HCT116 (cell line): ENCODE results near the gene ARL14. TPM values are rescaled to one million over a fixed set of nuclear protein-coding genes. Genes with fewer than 3 reads are reported as not detected.

ENCODE experiments used
- ATAC-seq: fragments of 200-7000 bp; cut with Tn5 transposase; 2 replicates; pipeline ENCODE4 v1.9.1; 2020; ENCODE audit warnings: mild to moderate bottlenecking, moderate library complexity
- BruUV-seq: library from RNA; stranded (reverse); fragments of 400-500 nt; replicated peaks from 2 replicates; lab custom pipeline; 2021; lab: Mats Ljungman, UMichigan
- CTCF ChIA-PET: fragments of 300-600 bp; sonication (Branson Sonifier 250); formaldehyde crosslinking; loops from one replicate; lab custom pipeline; 2021; ENCODE audit warnings: antibody characterized with exemption; lab: Charles Lee
- POLR2A ChIA-PET: fragments of 300-600, 350-600 bp; sonication (Branson Sonifier 250); formaldehyde crosslinking; loops from one replicate; lab custom pipeline; 2021; ENCODE audit warnings: antibody characterized with exemption; lab: Charles Lee
- RAD21 ChIA-PET, 2 experiments: fragments of 300-600 bp; sonication (Branson Sonifier 250); formaldehyde crosslinking; loops; one replicate each; lab custom pipeline; 2023; ENCODE audit warnings: low total read pairs in 2 of 2; ENCODE audit not compliant: uncharacterized antibody in 2 of 2, unreplicated experiment in 2 of 2, low non-redundant PET in 1 of 2; lab: Charles Lee
- DNase-seq: peaks from one replicate; pipeline ENCODE4 v3.0.0-alpha.2; 2010; ENCODE audit warnings: low read depth, low spot score
- H2AFZ ChIP-seq: fragments of 200-600 bp; shearing (Covaris generic), sonication (generic); 2 replicates; pipeline ENCODE4 v1.6.1; 2017; ENCODE audit warnings: low read depth, mixed run types, mixed read lengths, antibody characterized with exemption, low read length; ENCODE audit not compliant: poor library complexity, severe bottlenecking
- H3K27ac ChIP-seq: 2 replicates; pipeline ENCODE4 v1.5.1; 2012; ENCODE audit warnings: low read depth, low read length
- H3K27me3 ChIP-seq: fragments of 200-600 bp; sonication (generic); 2 replicates; pipeline ENCODE4 v1.6.1; 2016; ENCODE audit warnings: mixed run types, low read length, mixed read lengths; ENCODE audit not compliant: insufficient read depth
- H3K36me3 ChIP-seq, 2 experiments: fragments of 200-500 bp in 1 of 2; fragments of 200-600 bp in 1 of 2; sonication (Bioruptor generic) in 1 of 2; sonication (generic) in 1 of 2; 2 replicates each; pipeline versions ENCODE4 v1.5.1 to v1.6.1; 2014 to 2016; ENCODE audit warnings: low read length in 2 of 2, inconsistent platforms in 1 of 2, mixed read lengths in 1 of 2, mixed run types in 1 of 2; ENCODE audit not compliant: insufficient read depth in 2 of 2, control insufficient read depth in 1 of 2
- H3K4me1 ChIP-seq, 2 experiments: fragments of 200-600 bp in 1 of 2; sonication (generic) in 1 of 2; 2 replicates each; pipeline versions ENCODE4 v1.5.1 to v1.6.1; 2012 to 2017; ENCODE audit warnings: low read length in 2 of 2, inconsistent platforms in 1 of 2, mild to moderate bottlenecking in 1 of 2, mixed read lengths in 1 of 2, mixed run types in 1 of 2, moderate library complexity in 1 of 2; ENCODE audit not compliant: insufficient read depth in 2 of 2, control insufficient read depth in 1 of 2
- H3K4me2 ChIP-seq: fragments of 200-600 bp; sonication (generic); 2 replicates; pipeline ENCODE4 v1.6.1; 2017; ENCODE audit warnings: mixed run types, low read length, mixed read lengths
- H3K4me3 ChIP-seq, 2 experiments: fragments of 200-600 bp in 1 of 2; sonication (generic) in 1 of 2; replicated peaks in 1 of 2; 2 replicates each; pipeline ENCODE4 v1.5.1; 2011 to 2016; ENCODE audit warnings: low read length in 2 of 2, control low read depth in 1 of 2, low read depth in 1 of 2, mild to moderate bottlenecking in 1 of 2, mixed read lengths in 1 of 2, mixed run types in 1 of 2
- H3K79me2 ChIP-seq: fragments of 200-600 bp; sonication (generic); 2 replicates; pipeline ENCODE4 v1.6.1; 2017; ENCODE audit warnings: mild to moderate bottlenecking, mixed run types, low read length, moderate library complexity, mixed read lengths; ENCODE audit not compliant: insufficient read depth
- H3K9ac ChIP-seq: fragments of 200-600 bp; sonication (generic); 2 replicates; pipeline ENCODE4 v1.6.1; 2016; ENCODE audit warnings: low read length, mixed read lengths
- H3K9me2 ChIP-seq: fragments of 200-600 bp; sonication (generic), shearing (Covaris generic); 2 replicates; pipeline ENCODE4 v1.6.1; 2017; ENCODE audit warnings: mixed run types, mild to moderate bottlenecking, moderate library complexity; ENCODE audit not compliant: insufficient read depth
- H3K9me3 ChIP-seq, 2 experiments: fragments of 200-500 bp in 1 of 2; fragments of 200-600 bp in 1 of 2; sonication (Bioruptor generic) in 1 of 2; sonication (generic) in 1 of 2; 2 replicates each; pipeline ENCODE4 v1.6.1; 2014 to 2017; ENCODE audit warnings: low read length in 2 of 2, mixed read lengths in 2 of 2, inconsistent platforms in 1 of 2, low read depth in 1 of 2, mild to moderate bottlenecking in 1 of 2, mixed run types in 1 of 2, moderate library complexity in 1 of 2; ENCODE audit not compliant: control insufficient read depth in 1 of 2, insufficient read depth in 1 of 2
- H4K20me1 ChIP-seq: fragments of 200-600 bp; sonication (generic), shearing (Covaris generic); 2 replicates; pipeline ENCODE4 v1.6.1; 2017; ENCODE audit warnings: mixed run types, mild to moderate bottlenecking, moderate library complexity; ENCODE audit not compliant: insufficient read depth
- CTCF ChIP-seq, 3 experiments: fragments of 200-600 bp in 1 of 3; sonication (generic) in 1 of 3; IDR thresholded peaks in 2 of 3; conservative IDR thresholded peaks in 1 of 3; 2 replicates each; pipeline ENCODE4 v1.5.1; 2012 to 2017; ENCODE audit warnings: low read depth in 2 of 3, low read length in 2 of 3, antibody characterized with exemption in 1 of 3, borderline replicate concordance in 1 of 3, control low read depth in 1 of 3, mild to moderate bottlenecking in 1 of 3, mixed read lengths in 1 of 3, mixed run types in 1 of 3, moderate library complexity in 1 of 3; ENCODE audit not compliant: insufficient read depth in 1 of 3
- EZH2phosphoT487 ChIP-seq: fragments of 200-600 bp; IDR thresholded peaks from 2 replicates; pipeline ENCODE4 v1.6.1; 2018; ENCODE audit warnings: antibody characterized with exemption, borderline replicate concordance
- SRF ChIP-seq: IDR thresholded peaks from 2 replicates; pipeline ENCODE4 v1.6.1; 2012; ENCODE audit warnings: low read depth
- intact Hi-C: fragments of 100-400 bp; cut with micrococcal nuclease; formaldehyde crosslinking; loops from 2 replicates; pipeline ENCODE4 v1.10.0; 2022
- total RNA-seq: library from RNA; stranded (reverse); gene quantifications from one replicate; pipeline ENCODE4 v1.2.1, GENCODE V29; 2021; ENCODE audit not compliant: unreplicated experiment

Gene ARL14
- total RNA-seq, 1 experiment from 2014 or later: 0.42 TPM

- Histone ChIP-seq H3K27me3 (no peaks in the 10 kb centered on the region), H3K36me3 (no peaks in the 10 kb centered on the region), H3K4me1 (no peaks in the 10 kb centered on the region), H3K9me2 (no peaks in the 10 kb centered on the region), H3K4me2 (no peak overlapping the region), H3K4me3 (no peak overlapping the region), H3K9me3 (no peaks in the 10 kb centered on the region), H4K20me1 (no peaks in the 10 kb centered on the region), H3K79me2 (no peaks in the 10 kb centered on the region), H3K27ac (no peak overlapping the region), H2AFZ (no peak overlapping the region), H3K9ac (no peak overlapping the region)
- TF ChIP-seq EZH2phosphoT487: no peak
- ChIA-PET RAD21 (no interaction called here), POLR2A (no interaction called here), CTCF (no interaction called here)
- intact Hi-C loops: loop anchor here (10.0 kb wide), 1 partner anchor 573 kb away; no protein-coding TSS in a partner anchor
- no TSS peak for BruUV-seq
- ATAC-seq (no peak), DNase-seq (no peak)
Measured at GRCh38 chr3:160701490-160701889, 24.5 kb downstream of the ARL14 start.

DNA sequence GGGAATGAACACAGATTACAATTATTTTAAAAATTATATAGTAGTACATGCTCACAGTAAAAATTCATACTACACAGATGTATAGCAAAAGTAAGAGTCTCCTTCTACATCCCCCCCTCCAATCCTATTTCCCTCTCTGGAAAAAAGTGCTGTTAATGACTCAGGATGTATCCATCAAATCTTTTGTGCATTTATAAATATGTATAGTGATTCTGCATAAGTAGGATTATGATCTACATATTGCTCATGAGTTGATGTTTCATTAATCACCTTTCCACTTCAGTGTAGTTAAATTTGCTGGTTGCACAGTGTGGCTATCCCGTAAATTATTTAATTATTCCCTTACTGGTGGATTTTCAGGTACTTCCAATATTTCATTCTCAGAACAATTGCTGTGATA is 25.3 kb downstream of the ARL14 start:
- Histone ChIP-seq H3K4me3 (no peak overlapping the region), H3K4me1 (no peaks in the 10 kb centered on the region), H2AFZ (no peak overlapping the region), H3K4me2 (no peak overlapping the region), H3K27ac (no peak overlapping the region), H4K20me1 (no peaks in the 10 kb centered on the region), H3K27me3 (no peaks in the 10 kb centered on the region), H3K9me2 (no peaks in the 10 kb centered on the region), H3K36me3 (no peaks in the 10 kb centered on the region), H3K9me3 (no peaks in the 10 kb centered on the region), H3K9ac (no peak overlapping the region), H3K79me2 (no peaks in the 10 kb centered on the region)
- ChIA-PET CTCF (no interaction called here), RAD21 (no interaction called here), POLR2A (no interaction called here)
- intact Hi-C loops: loop anchor here (10.0 kb wide), 1 partner anchor 573 kb away; no protein-coding TSS in a partner anchor
- no TSS peak for BruUV-seq
- TF ChIP-seq CTCF (IDR thresholded peaks at IDR 0.05 in 2 of 3, conservative IDR thresholded peaks at IDR 0.05 in 1 of 3; ENCODE audit: borderline replicate concordance in 1 of 3, insufficient read depth in 1 of 3, low read depth in 2 of 3, low read length in 2 of 3): no peak
- TF ChIP-seq SRF: no peak
- DNase-seq (no peak), ATAC-seq (no peak)
